ENCODE data around the gene CAPN2.
A peak's percentile ranks its signal among the peaks of the same experiment; 100 is the strongest.

Gene CAPN2

DNA sequence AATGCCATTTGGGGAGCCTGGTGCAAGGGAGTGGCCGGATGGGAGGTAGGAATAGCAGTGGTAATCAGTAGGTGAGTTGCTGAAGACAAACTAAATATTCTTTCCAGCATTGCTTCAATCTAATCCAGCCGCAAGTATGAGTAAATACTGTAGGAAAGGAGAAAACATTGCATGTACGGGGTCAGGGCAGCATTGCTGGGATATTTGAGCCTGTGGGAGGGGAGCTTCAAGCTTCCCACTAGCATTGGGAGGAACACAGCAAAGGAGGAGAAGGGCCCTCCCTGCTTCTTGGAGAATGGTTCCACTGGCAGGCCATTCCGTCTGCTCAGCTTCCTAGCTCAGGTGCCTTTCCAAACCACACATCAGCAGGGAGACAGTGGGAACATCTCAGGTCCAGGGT, 15.2 kb downstream of the CAPN2 start:
- ATAC-seq, result no peak
- TF ChIP-seq TCF4 (CRISPR knock-in tag; IDR thresholded peaks at IDR 0.05; ENCODE audit: borderline replicate concordance) (no peak), ISL1 (CRISPR knock-in tag; IDR thresholded peaks at IDR 0.05) (no peak), ZNF565 (CRISPR knock-in tag; conservative IDR thresholded peaks at IDR 0.05; ENCODE audit: low read depth) (no peak)
- TF ChIP-seq, protein P1, sequence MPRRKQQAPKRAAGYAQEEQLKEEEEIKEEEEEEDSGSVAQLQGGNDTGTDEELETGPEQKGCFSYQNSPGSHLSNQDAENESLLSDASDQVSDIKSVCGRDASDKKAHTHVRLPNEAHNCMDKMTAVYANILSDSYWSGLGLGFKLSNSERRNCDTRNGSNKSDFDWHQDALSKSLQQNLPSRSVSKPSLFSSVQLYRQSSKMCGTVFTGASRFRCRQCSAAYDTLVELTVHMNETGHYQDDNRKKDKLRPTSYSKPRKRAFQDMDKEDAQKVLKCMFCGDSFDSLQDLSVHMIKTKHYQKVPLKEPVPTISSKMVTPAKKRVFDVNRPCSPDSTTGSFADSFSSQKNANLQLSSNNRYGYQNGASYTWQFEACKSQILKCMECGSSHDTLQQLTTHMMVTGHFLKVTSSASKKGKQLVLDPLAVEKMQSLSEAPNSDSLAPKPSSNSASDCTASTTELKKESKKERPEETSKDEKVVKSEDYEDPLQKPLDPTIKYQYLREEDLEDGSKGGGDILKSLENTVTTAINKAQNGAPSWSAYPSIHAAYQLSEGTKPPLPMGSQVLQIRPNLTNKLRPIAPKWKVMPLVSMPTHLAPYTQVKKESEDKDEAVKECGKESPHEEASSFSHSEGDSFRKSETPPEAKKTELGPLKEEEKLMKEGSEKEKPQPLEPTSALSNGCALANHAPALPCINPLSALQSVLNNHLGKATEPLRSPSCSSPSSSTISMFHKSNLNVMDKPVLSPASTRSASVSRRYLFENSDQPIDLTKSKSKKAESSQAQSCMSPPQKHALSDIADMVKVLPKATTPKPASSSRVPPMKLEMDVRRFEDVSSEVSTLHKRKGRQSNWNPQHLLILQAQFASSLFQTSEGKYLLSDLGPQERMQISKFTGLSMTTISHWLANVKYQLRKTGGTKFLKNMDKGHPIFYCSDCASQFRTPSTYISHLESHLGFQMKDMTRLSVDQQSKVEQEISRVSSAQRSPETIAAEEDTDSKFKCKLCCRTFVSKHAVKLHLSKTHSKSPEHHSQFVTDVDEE (CRISPR knock-in tag; IDR thresholded peaks at IDR 0.05), result no peak

DNA sequence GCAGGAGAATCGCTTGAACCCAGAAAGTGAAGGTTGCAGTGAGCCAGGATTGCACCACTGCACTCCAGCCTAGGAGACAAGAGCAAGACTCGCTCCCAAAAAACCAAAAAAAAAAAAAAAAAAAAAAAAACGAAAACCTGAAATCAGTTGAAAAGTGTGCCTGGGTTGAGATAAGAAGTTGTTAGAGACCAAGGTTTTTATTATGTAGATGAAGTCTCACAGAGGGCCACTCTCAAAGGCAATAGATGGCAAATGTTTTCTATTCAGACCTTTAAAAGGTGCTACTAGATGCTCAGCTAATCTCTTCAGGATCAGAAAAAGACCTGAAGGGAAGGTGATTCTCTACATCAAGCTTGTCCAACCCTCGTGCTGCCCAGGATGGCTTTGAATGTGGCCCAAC, 17.6 kb downstream of the CAPN2 start:
- TF ChIP-seq ESRRG (CRISPR knock-in tag; IDR thresholded peaks at IDR 0.05) (no peak), ZNF70 (CRISPR knock-in tag; IDR thresholded peaks at IDR 0.05) (no peak), ZNF565 (CRISPR knock-in tag; conservative IDR thresholded peaks at IDR 0.05; ENCODE audit: low read depth) (no peak), ZFP3 (CRISPR knock-in tag; IDR thresholded peaks at IDR 0.05) (no peak), ZFP30 (CRISPR knock-in tag; IDR thresholded peaks at IDR 0.05) (no peak), TCF4 (CRISPR knock-in tag; IDR thresholded peaks at IDR 0.05; ENCODE audit: borderline replicate concordance) (no peak), ARNTL (CRISPR knock-in tag; IDR thresholded peaks at IDR 0.05; ENCODE audit: borderline replicate concordance, low read depth) (no peak), ISL1 (CRISPR knock-in tag; IDR thresholded peaks at IDR 0.05) (no peak), ZNF8 (CRISPR knock-in tag; IDR thresholded peaks at IDR 0.05) (no peak), GLIS3 (CRISPR knock-in tag; IDR thresholded peaks at IDR 0.05) (no peak), RARB (CRISPR knock-in tag; IDR thresholded peaks at IDR 0.05) (no peak), TOX (CRISPR knock-in tag; IDR thresholded peaks at IDR 0.05; ENCODE audit: borderline replicate concordance) (no peak)
- TF ChIP-seq, protein P2, sequence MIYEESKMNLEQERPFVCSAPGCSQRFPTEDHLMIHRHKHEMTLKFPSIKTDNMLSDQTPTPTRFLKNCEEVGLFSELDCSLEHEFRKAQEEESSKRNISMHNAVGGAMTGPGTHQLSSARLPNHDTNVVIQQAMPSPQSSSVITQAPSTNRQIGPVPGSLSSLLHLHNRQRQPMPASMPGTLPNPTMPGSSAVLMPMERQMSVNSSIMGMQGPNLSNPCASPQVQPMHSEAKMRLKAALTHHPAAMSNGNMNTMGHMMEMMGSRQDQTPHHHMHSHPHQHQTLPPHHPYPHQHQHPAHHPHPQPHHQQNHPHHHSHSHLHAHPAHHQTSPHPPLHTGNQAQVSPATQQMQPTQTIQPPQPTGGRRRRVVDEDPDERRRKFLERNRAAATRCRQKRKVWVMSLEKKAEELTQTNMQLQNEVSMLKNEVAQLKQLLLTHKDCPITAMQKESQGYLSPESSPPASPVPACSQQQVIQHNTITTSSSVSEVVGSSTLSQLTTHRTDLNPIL (CRISPR knock-in tag; IDR thresholded peaks at IDR 0.05; ENCODE audit: low read depth), result no peak
- TF ChIP-seq, protein P3, sequence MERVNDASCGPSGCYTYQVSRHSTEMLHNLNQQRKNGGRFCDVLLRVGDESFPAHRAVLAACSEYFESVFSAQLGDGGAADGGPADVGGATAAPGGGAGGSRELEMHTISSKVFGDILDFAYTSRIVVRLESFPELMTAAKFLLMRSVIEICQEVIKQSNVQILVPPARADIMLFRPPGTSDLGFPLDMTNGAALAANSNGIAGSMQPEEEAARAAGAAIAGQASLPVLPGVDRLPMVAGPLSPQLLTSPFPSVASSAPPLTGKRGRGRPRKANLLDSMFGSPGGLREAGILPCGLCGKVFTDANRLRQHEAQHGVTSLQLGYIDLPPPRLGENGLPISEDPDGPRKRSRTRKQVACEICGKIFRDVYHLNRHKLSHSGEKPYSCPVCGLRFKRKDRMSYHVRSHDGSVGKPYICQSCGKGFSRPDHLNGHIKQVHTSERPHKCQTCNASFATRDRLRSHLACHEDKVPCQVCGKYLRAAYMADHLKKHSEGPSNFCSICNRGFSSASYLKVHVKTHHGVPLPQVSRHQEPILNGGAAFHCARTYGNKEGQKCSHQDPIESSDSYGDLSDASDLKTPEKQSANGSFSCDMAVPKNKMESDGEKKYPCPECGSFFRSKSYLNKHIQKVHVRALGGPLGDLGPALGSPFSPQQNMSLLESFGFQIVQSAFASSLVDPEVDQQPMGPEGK (CRISPR knock-in tag; IDR thresholded peaks at IDR 0.05; ENCODE audit: borderline replicate concordance), result no peak
- no peak for ATAC-seq

DNA sequence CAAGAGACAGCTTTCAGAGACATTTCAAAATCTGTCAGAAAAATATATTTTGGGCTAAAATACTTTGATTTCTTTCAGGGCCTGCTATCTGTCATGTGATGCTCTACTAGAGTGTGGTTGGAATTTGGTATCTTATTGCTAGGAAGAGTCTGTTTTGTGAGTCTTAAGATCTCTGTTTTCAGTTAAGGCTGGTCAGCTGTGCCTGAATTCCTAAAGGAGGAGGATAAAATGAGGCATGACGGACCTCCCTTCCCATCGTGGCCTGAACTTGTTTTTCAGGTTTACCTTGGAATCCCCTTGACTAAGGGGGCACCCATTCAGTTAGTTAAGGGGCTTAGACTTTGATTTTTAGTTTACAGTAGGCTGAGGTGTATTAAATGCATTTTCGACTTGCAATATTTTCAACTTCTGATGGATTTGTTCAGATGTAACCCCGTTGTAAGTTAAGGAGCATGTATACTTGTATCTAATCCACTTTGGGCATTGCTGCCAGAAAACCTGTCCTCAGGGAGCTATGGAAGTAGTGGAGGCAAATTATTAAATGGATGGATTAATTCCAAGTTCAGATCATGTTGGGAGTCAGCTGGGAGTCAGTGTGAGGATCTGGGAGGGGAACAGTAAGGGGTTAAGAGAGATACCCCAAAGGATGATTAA, 18.3 kb downstream of the CAPN2 start:
- TF ChIP-seq ZFP30 (CRISPR knock-in tag; IDR thresholded peaks at IDR 0.05) (no peak), ISL1 (CRISPR knock-in tag; IDR thresholded peaks at IDR 0.05) (no peak), SNAI2 (CRISPR knock-in tag; IDR thresholded peaks at IDR 0.05) (no peak), ESRRG (CRISPR knock-in tag; IDR thresholded peaks at IDR 0.05) (no peak), ZNF70 (CRISPR knock-in tag; IDR thresholded peaks at IDR 0.05) (no peak), TCF4 (CRISPR knock-in tag; IDR thresholded peaks at IDR 0.05; ENCODE audit: borderline replicate concordance) (no peak), BACH2 (CRISPR knock-in tag; IDR thresholded peaks at IDR 0.05; ENCODE audit: borderline replicate concordance) (no peak), OSR1 (CRISPR knock-in tag; IDR thresholded peaks at IDR 0.05) (no peak)
- TF ChIP-seq, protein P1 (CRISPR knock-in tag; IDR thresholded peaks at IDR 0.05), result no peak
- TF ChIP-seq, protein P2 (CRISPR knock-in tag; IDR thresholded peaks at IDR 0.05; ENCODE audit: low read depth), result no peak
- ATAC-seq, result peak; percentile 61

Measured in SK-N-SH treated with all-trans-retinoic acid at 6 μM for 48 hours (cell line).